Peyer's patch (tissue), 4 donors: ENCODE results near the gene GTF2E1. TPM values are rescaled to one million over a fixed set of nuclear protein-coding genes. Genes with fewer than 3 reads are reported as not detected.

ENCODE experiments used
- DNase-seq, 3 donors: peaks; one replicate each; pipeline ENCODE4 v3.0.0-alpha.2; 2017 to 2019
- H3K27ac ChIP-seq, 4 donors: fragments of 200-600 bp; sonication (generic); one replicate each; pipeline ENCODE4 v1.5.1; 2016 to 2019
- H3K27me3 ChIP-seq, 2 donors: fragments of 200-600 bp; sonication (generic); one replicate each; pipeline ENCODE4 v1.5.1; 2019
- H3K36me3 ChIP-seq, 3 donors: fragments of 200-600 bp; sonication (generic); one replicate each; pipeline ENCODE4 v1.5.1; 2016 to 2019
- H3K4me1 ChIP-seq, 4 donors: fragments of 200-600 bp; sonication (generic); one replicate each; pipeline ENCODE4 v1.5.1; 2016 to 2019
- H3K4me3 ChIP-seq, 4 donors: fragments of 200-600 bp; sonication (generic); 1 replicate in 3 of 4; 2 replicates in 1 of 4; pipeline ENCODE4 v1.5.1; 2016 to 2019; ENCODE audit warnings: mild to moderate bottlenecking in 1 of 4
- H3K9me3 ChIP-seq, 4 donors: fragments of 200-600 bp; sonication (generic); one replicate each; pipeline ENCODE4 v1.5.1; 2016 to 2019; ENCODE audit warnings: mild to moderate bottlenecking in 1 of 4
- POLR2A ChIP-seq, 2 donors: fragments of 450-650 bp; IDR thresholded peaks; one replicate each; pipeline ENCODE4 v1.5.1; 2017; ENCODE audit warnings: antibody characterized with exemption in 2 of 2, mild to moderate bottlenecking in 2 of 2, moderate library complexity in 2 of 2
- total RNA-seq, 4 donors: library from RNA; depleted of rRNA; stranded (reverse); fragments of >200 nt; gene quantifications; one replicate each; pipeline ENCODE4 v1.1.0, GENCODE V29; 2016
- TF ChIP-seq, protein P1 (sequence below), 6 experiments: fragments of 450-650 bp in 4 of 6; fragments of 200-600 bp in 2 of 6; sonication (generic) in 1 of 6; IDR thresholded peaks; one replicate each; pipeline ENCODE4 v1.5.1; 2017 to 2019; ENCODE audit warnings: antibody characterized with exemption in 6 of 6, mild to moderate bottlenecking in 3 of 6, moderate library complexity in 1 of 6

Gene GTF2E1
- total RNA-seq, 4 donors from 2014 or later, result 5.4 to 32.2 (median 11.5) TPM

DNA sequence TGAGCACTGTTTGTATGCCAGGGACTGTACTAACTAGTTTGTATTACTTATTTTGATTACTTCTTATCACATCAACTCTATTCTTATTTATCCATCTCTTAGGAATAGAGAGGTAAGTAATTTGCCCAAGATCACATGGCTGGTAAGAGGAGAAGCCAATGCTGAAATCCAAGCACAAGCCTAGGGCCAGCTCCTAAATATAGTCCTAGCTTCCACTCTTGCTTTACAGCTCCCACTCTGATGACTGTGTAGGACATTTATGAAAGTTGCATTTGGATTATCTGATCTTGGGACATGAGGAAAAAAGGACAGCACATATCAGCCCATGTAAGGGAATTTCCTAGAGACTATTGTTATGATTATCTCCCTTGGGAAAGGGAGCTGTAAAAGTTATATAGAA is 58.1 kb downstream of the GTF2E1 start:
- no peak overlapping the region for H3K27ac ChIP-seq
- H3K4me3 ChIP-seq, result no peak overlapping the region
- H3K9me3 ChIP-seq, result no peaks in the 10 kb centered on the region
- H3K4me1 ChIP-seq, result no peaks in the 10 kb centered on the region
- no peak for DNase-seq
- no peak for TF ChIP-seq POLR2A (IDR thresholded peaks at IDR 0.05)
- TF ChIP-seq, protein P1, sequence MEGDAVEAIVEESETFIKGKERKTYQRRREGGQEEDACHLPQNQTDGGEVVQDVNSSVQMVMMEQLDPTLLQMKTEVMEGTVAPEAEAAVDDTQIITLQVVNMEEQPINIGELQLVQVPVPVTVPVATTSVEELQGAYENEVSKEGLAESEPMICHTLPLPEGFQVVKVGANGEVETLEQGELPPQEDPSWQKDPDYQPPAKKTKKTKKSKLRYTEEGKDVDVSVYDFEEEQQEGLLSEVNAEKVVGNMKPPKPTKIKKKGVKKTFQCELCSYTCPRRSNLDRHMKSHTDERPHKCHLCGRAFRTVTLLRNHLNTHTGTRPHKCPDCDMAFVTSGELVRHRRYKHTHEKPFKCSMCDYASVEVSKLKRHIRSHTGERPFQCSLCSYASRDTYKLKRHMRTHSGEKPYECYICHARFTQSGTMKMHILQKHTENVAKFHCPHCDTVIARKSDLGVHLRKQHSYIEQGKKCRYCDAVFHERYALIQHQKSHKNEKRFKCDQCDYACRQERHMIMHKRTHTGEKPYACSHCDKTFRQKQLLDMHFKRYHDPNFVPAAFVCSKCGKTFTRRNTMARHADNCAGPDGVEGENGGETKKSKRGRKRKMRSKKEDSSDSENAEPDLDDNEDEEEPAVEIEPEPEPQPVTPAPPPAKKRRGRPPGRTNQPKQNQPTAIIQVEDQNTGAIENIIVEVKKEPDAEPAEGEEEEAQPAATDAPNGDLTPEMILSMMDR (IDR thresholded peaks at IDR 0.05), result no peak
- H3K36me3 ChIP-seq, result no peaks in the 10 kb centered on the region
- H3K27me3 ChIP-seq, result no peaks in the 10 kb centered on the region

DNA sequence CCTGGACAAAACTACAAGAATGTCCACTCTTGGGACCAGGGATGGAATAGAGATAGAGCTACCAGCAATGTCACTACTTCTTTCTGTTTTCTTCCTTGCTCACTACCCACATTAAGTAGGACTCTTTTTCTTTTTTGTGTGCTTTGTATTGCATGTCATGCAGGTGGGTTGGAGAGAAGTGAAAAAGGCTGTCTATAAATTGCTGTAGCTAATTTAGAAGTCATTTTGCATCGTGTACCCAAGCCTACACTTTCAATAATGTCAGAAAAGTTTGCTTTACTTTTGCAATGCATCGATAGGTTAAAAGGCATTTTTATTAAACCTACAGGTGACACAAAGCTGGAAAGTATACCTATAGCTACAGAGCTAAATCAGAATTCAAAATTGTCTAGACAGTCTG is 58.9 kb downstream of the GTF2E1 start:
- Histone ChIP-seq H3K9me3 (no peaks in the 10 kb centered on the region), H3K27me3 (no peaks in the 10 kb centered on the region), H3K4me3 (no peak overlapping the region), H3K4me1 (no peaks in the 10 kb centered on the region), H3K27ac (no peak overlapping the region), H3K36me3 (no peaks in the 10 kb centered on the region)
- TF ChIP-seq, protein P1 (IDR thresholded peaks at IDR 0.05), result no peak
- TF ChIP-seq POLR2A (IDR thresholded peaks at IDR 0.05), result no peak
- no peak for DNase-seq

DNA sequence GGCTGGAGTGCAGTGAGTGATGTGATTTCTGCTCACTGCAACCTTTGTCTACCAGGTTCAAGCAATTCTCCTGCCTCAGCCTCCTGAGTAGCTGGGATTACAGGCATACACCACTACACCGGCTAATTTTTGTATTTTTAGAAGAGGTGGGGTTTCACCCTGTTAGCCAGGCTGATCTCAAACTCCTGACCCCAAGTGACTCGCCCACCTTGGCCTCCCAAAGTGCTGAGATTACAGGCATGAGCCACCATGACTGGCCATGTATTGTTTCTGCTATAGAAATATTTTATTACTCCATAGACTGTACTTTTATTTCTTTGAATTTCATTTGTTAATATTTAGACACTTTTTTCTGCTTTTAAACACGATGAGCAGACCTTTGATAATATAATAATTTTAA is 60.4 kb downstream of the GTF2E1 start:
- Histone ChIP-seq H3K36me3 (no peaks in the 10 kb centered on the region), H3K4me3 (no peak overlapping the region), H3K27me3 (no peaks in the 10 kb centered on the region), H3K27ac (no peak overlapping the region), H3K4me1 (no peaks in the 10 kb centered on the region), H3K9me3 (no peaks in the 10 kb centered on the region)
- TF ChIP-seq, protein P1 (IDR thresholded peaks at IDR 0.05), result no peak
- no peak for TF ChIP-seq POLR2A (IDR thresholded peaks at IDR 0.05)
- no peak for DNase-seq

DNA sequence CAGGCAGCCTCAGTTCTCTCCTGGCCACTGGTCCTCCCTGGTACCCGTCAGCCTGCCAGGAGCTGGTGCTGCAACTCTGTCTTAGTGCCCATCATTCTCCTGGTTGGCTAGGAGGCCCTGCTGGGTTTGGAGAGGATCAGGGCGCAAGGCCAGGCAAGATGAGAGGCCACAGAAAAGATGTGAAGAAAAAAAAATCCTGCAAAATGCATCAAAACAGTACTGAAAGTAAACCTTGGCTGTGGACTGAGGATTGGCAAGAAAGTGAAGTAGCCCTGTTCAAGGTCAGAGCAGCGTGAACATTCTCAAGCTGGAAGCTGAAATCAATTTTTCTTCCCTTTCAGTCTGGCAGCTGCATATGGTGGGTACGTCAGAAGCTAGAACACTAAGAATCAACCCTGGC is 74.2 kb downstream of the GTF2E1 start:
- H3K4me3 ChIP-seq, result no peak overlapping the region
- DNase-seq, result no peak
- no peak overlapping the region for H3K27ac ChIP-seq
- H3K4me1 ChIP-seq, result peaks cover 0 to 3% (median 0%) of the 10 kb centered on the region in 4 donors
- H3K27me3 ChIP-seq, result no peaks in the 10 kb centered on the region
- no peak for TF ChIP-seq POLR2A (IDR thresholded peaks at IDR 0.05)
- TF ChIP-seq, protein P1 (IDR thresholded peaks at IDR 0.05), result no peak
- H3K9me3 ChIP-seq, result no peaks in the 10 kb centered on the region
- H3K36me3 ChIP-seq, result no peaks in the 10 kb centered on the region

DNA sequence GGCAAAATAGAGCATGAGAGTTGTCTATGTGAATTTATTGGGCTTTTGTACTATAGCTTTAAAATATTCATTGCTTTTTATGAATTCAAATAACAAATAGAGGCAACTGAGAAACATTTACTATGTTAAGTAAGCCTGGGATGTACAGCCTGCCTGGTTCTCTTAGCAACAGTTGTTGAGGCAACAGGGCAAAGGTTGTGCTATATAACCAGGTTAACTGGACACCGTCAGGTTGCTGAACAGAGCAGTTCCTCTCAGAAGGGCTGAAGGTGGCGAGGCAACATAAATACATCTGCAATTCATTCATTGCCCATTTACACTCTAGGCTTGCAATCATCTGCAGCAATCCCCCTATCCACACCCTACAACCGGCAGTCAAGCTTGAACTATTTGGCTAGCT is 78.2 kb downstream of the GTF2E1 start:
- Histone ChIP-seq H3K4me3 (no peak overlapping the region), H3K27me3 (no peaks in the 10 kb centered on the region), H3K4me1 (peaks cover 0 to 3% (median 0%) of the 10 kb centered on the region in 4 donors), H3K27ac (no peak overlapping the region), H3K9me3 (no peaks in the 10 kb centered on the region), H3K36me3 (no peaks in the 10 kb centered on the region)
- peak in 2 of 3 donors; percentile 47 to 79 for DNase-seq
- TF ChIP-seq, protein P1 (IDR thresholded peaks at IDR 0.05), result peak in 1 of 6 experiments; percentile 14
- TF ChIP-seq POLR2A (IDR thresholded peaks at IDR 0.05), result no peak

DNA sequence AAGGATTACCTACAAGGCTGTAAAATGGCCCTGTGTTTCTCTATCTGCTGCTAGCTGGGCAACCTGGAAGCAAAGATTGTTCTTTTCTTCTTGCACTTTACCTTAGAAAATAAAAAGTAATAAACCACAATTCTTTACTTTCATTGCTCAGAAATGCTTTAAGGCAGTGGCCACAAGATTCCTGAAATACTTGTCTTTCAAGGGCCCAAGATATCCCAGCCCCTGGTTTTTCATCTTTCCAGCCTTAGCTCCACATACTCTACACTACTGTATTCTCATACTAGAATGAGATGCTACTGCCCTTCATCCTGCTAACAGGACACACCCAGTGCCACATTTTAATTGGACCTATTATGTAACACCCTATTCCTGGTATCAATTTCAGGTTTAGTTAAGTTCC is 78.9 kb downstream of the GTF2E1 start:
- DNase-seq, result no peak
- H3K9me3 ChIP-seq, result no peaks in the 10 kb centered on the region
- no peaks in the 10 kb centered on the region for H3K27me3 ChIP-seq
- H3K4me1 ChIP-seq, result peaks cover 0 to 3% (median 0%) of the 10 kb centered on the region in 4 donors
- TF ChIP-seq, protein P1 (IDR thresholded peaks at IDR 0.05), result no peak
- no peak for TF ChIP-seq POLR2A (IDR thresholded peaks at IDR 0.05)
- H3K36me3 ChIP-seq, result no peaks in the 10 kb centered on the region
- no peak overlapping the region for H3K4me3 ChIP-seq
- no peak overlapping the region for H3K27ac ChIP-seq
